IPS DF 6.9 (cell line): ENCODE results near the gene DCLK1.
"Not testable (repeated sequence)": the region's sequence is repeated elsewhere in the genome, so short reads cannot be mapped to it uniquely, and the experiment has no call there.

Experiments used
- DNase-seq: peaks from one replicate; pipeline ENCODE4 v3.0.0-alpha.2; 2013; ENCODE audit warnings: low read depth, low spot score
- H3K27ac ChIP-seq: one replicate; pipeline ENCODE4 v1.5.1; 2013; ENCODE audit warnings: low read length, control low read depth
- H3K27me3 ChIP-seq: 2 replicates; pipeline ENCODE4 v1.6.1; 2013; ENCODE audit warnings: mild to moderate bottlenecking, low read length; ENCODE audit not compliant: control insufficient read depth, insufficient read depth
- H3K36me3 ChIP-seq: 2 replicates; pipeline ENCODE4 v1.6.1; 2013; ENCODE audit warnings: low read length; ENCODE audit not compliant: control insufficient read depth, insufficient read depth
- H3K4me1 ChIP-seq: 2 replicates; pipeline ENCODE4 v1.6.1; 2013; ENCODE audit warnings: low read length; ENCODE audit not compliant: control insufficient read depth, insufficient read depth
- H3K4me3 ChIP-seq: 2 replicates; pipeline ENCODE4 v1.5.1; 2013; ENCODE audit warnings: mild to moderate bottlenecking, low read length
- H3K9me3 ChIP-seq: 2 replicates; pipeline ENCODE4 v1.6.1; 2013; ENCODE audit warnings: low read length, inconsistent platforms; ENCODE audit not compliant: control insufficient read depth, insufficient read depth
- WGBS: extraction: QIAGEN DNeasy Blood & Tissue Kit; methylation state at CpG from one replicate; pipeline ENCODE4 v1.1.7; 2013; ENCODE audit warnings: mixed read lengths, missing lambda C conversion rate; ENCODE audit not compliant: insufficient read length, insufficient coverage; 5-methylcytosine and 5-hydroxymethylcytosine counted together

DCLK1 gene

GRCh38 chr13:35978607-35979316 is 152.4 kb downstream of the DCLK1 start:
- Histone ChIP-seq H3K4me1 (no peaks in the 10 kb centered on the region), H3K4me3 (no peak overlapping the region), H3K9me3 (no peaks in the 10 kb centered on the region; the same call in 1 of the 2 replicates), H3K27ac (no peak overlapping the region), H3K36me3 (no peaks in the 10 kb centered on the region), H3K27me3 (no peaks in the 10 kb centered on the region)
- no CpG with 5 or more reads among the region's 10 CpGs for WGBS
- no peak for DNase-seq

GRCh38 chr13:35977060-35977459 is 154.1 kb downstream of the DCLK1 start:
- H3K4me3 ChIP-seq: no peak overlapping the region
- WGBS: no CpG with 5 or more reads among the region's 2 CpGs
- no peak for DNase-seq
- no peak overlapping the region for H3K27ac ChIP-seq
- no peaks in the 10 kb centered on the region for H3K27me3 ChIP-seq
- H3K36me3 ChIP-seq: no peaks in the 10 kb centered on the region
- H3K9me3 ChIP-seq: no peaks in the 10 kb centered on the region; the same call in 1 of the 2 replicates
- no peaks in the 10 kb centered on the region for H3K4me1 ChIP-seq

GRCh38 chr13:35976126-35976525 is 155.1 kb downstream of the DCLK1 start:
- H3K27me3 ChIP-seq: no peaks in the 10 kb centered on the region
- H3K4me3 ChIP-seq: no peak overlapping the region
- WGBS: no CpG with 5 or more reads among the region's 7 CpGs
- H3K9me3 ChIP-seq: no peaks in the 10 kb centered on the region; the same call in 1 of the 2 replicates
- H3K27ac ChIP-seq: no peak overlapping the region
- no peak for DNase-seq
- H3K4me1 ChIP-seq: no peaks in the 10 kb centered on the region
- H3K36me3 ChIP-seq: no peaks in the 10 kb centered on the region

GRCh38 chr13:35966951-35967350 is 164.2 kb downstream of the DCLK1 start:
- WGBS: no CpG with 5 or more reads among the region's 29 CpGs

GRCh38 chr13:35966024-35966423 is 165.2 kb downstream of the DCLK1 start:
- Histone ChIP-seq H3K9me3 (no peaks in the 10 kb centered on the region; the same call in 1 of the 2 replicates), H3K27ac (no peak overlapping the region), H3K4me3 (no peak overlapping the region), H3K27me3 (no peaks in the 10 kb centered on the region), H3K4me1 (no peaks in the 10 kb centered on the region), H3K36me3 (no peaks in the 10 kb centered on the region)
- no CpG with 5 or more reads among the region's 1 CpG for WGBS
- DNase-seq: no peak

More at GRCh38 chr13:35966951-35967350, 164.2 kb downstream of the DCLK1 start:
- H3K9me3 ChIP-seq, H3K27me3 ChIP-seq, H3K4me1 ChIP-seq, DNase-seq, H3K27ac ChIP-seq, H3K36me3 ChIP-seq, H3K4me3 ChIP-seq: not testable (repeated sequence)

GRCh38 chr13:35965226-35965927 is 165.8 kb downstream of the DCLK1 start:
- Histone ChIP-seq H3K36me3 (no peaks in the 10 kb centered on the region), H3K27ac (no peak overlapping the region), H3K27me3 (no peaks in the 10 kb centered on the region), H3K4me1 (no peaks in the 10 kb centered on the region), H3K4me3 (no peak overlapping the region), H3K9me3 (no peaks in the 10 kb centered on the region; the same call in 1 of the 2 replicates)
- no peak for DNase-seq
- no CpG with 5 or more reads among the region's 7 CpGs for WGBS

GRCh38 chr13:35964863-35965180 is 166.4 kb downstream of the DCLK1 start:
- DNase-seq: no peak
- no peaks in the 10 kb centered on the region; the same call in 1 of the 2 replicates for H3K9me3 ChIP-seq
- H3K4me3 ChIP-seq: no peak overlapping the region
- no peak overlapping the region for H3K27ac ChIP-seq
- no CpG with 5 or more reads among the region's 4 CpGs for WGBS
- H3K27me3 ChIP-seq: no peaks in the 10 kb centered on the region
- H3K36me3 ChIP-seq: no peaks in the 10 kb centered on the region
- H3K4me1 ChIP-seq: no peaks in the 10 kb centered on the region

GRCh38 chr13:35964011-35964862 is 166.9 kb downstream of the DCLK1 start:
- Histone ChIP-seq H3K36me3 (no peaks in the 10 kb centered on the region), H3K4me3 (no peak overlapping the region), H3K27me3 (no peaks in the 10 kb centered on the region), H3K27ac (no peak overlapping the region), H3K9me3 (no peaks in the 10 kb centered on the region; the same call in 1 of the 2 replicates), H3K4me1 (no peaks in the 10 kb centered on the region)
- DNase-seq: no peak
- WGBS: 100% methylated on average over 1 of the region's 6 CpGs

- DNase-seq: no peak
- WGBS: no CpG with 5 or more reads among the region's 5 CpGs
- H3K4me3 ChIP-seq: no peak overlapping the region
- H3K36me3 ChIP-seq: no peaks in the 10 kb centered on the region
- H3K4me1 ChIP-seq: no peaks in the 10 kb centered on the region
- H3K27ac ChIP-seq: no peak overlapping the region
- no peaks in the 10 kb centered on the region; the same call in 1 of the 2 replicates for H3K9me3 ChIP-seq
- no peaks in the 10 kb centered on the region for H3K27me3 ChIP-seq
Measured at GRCh38 chr13:35961461-35962220, 169.5 kb downstream of the DCLK1 start.

GRCh38 chr13:35961002-35961401 is 170.2 kb downstream of the DCLK1 start:
- no peak for DNase-seq
- no peak overlapping the region for H3K4me3 ChIP-seq
- no peaks in the 10 kb centered on the region for H3K36me3 ChIP-seq
- H3K27me3 ChIP-seq: no peaks in the 10 kb centered on the region
- H3K9me3 ChIP-seq: no peaks in the 10 kb centered on the region; the same call in 1 of the 2 replicates
- H3K27ac ChIP-seq: no peak overlapping the region
- H3K4me1 ChIP-seq: no peaks in the 10 kb centered on the region
